NCI-H2196 (cell line): Measurements from ENCODE around the gene EEF1G.

Experiments used
- DNase-seq: peaks from one replicate; lab custom pipeline; 2025; ENCODE audit not compliant: unreplicated experiment; lab: John Stamatoyannopoulos, UW

Gene EEF1G

DNA sequence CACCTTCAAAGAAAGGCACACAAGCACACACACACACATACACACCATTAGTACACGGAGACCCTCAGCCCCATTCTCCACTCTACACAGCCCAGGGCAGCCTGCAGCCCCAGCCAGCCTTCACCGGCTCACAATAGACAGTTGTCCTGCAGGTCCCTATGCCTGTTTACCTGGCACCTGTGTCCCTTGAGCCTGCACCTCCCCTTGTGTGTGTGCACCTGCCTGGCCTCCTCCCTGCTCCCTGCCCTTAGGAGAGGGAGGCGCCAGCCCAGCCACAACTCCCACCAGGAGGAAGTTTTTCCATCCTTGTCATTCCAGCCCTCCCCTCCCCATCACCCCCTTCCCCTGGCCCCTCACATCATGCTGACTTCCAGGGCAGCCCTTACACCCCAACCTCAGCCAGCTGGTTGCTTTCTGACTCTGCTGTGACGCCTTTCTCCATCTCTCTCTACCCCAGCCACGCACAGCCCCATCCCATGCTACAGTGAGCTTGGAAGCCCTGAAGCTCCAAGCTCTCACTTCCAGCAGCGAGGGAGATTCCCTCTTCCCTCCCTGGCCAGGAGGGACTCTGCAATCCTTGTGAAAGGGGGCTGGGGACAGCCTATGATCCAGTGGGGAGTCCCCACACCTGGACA is 31.5 kb downstream of the EEF1G start:
- no peak for DNase-seq

DNA sequence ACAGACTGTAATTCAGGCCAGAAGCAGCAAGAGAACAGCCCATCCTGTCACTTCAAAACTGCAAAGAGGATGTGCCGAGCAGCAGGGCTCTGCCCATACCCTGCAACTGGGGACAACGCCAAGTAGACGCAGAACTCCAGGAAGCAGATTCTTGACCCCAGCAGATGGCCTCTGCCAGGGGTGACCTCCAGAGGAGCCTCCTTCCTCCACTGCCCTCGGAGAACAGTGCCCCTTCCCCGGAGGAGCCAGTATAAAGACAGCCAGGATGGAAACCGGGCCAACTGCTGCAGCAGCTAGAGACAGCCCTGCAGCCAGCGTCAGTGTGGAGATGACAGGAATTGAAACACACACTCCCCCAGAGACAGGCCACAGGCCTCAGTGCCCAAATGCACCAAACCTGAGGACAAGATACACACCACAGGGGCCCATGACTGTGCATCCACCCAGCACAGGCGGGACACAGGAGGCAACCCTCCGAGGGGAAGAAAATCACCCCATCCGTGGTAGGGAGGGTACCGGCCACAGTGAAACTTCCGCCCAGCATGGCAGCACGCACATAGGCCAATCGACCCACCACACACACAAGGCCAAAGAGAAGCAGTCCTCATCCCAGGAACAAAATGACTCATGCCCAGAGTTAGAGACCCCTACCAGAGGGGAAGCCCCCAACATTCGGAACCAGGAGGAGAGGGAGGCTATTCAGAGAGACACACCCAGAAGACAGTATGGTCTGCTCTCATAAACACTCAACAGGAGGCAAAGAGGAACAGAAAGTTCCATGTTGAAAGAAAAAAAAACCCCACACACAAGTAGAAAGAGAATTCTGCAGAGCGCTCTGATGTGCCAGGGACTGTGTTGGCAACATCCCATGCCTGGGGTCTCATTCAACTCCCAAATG is 32.6 kb downstream of the EEF1G start:
- DNase-seq, result no peak

GRCh38 chr11:62539238-62539925 is 34.3 kb downstream of the EEF1G start:
- DNase-seq, result peak; percentile 41

DNA sequence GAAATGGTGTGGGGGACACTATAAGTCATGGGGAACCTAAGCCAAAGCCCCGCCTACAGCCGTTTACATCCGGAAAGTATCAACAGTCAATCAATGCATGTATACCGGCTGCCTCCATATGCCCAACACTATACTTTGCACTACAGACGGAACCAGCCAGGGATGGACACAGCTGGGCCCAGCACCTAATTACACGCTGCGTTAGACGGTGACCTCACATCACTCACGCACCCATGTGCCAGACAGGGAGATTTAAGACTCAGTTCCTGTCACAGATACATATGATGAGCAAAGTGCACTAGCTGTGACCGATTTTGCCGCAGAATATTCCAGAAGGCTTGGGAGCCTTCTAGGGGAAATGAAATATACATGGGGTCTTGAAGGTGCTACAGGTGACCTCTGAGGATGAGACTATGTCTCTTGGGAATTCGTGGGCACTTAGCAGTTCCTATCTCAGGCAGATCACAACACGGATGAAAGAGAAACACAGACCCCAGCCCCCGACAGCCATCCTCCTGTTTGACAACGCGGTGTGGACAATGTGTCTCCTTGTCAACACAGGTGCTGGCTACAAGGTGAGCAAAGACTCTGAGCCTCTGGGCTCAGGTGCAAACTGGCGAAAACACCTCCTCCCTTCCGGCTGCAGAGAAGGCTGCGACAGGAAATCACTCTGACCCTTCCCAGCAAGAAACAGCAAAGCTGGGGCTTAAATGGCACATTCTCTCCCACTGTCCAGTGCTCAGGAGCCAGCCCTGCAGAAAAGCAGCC is 35.0 kb downstream of the EEF1G start:
- peak; percentile 44 for DNase-seq

- no peak for DNase-seq
These were observed 37.3 kb downstream of the EEF1G start for GRCh38 chr11:62536301-62536957.

- DNase-seq, result no peak
These were observed 37.9 kb downstream of the EEF1G start for GRCh38 chr11:62535802-62536201.

DNA sequence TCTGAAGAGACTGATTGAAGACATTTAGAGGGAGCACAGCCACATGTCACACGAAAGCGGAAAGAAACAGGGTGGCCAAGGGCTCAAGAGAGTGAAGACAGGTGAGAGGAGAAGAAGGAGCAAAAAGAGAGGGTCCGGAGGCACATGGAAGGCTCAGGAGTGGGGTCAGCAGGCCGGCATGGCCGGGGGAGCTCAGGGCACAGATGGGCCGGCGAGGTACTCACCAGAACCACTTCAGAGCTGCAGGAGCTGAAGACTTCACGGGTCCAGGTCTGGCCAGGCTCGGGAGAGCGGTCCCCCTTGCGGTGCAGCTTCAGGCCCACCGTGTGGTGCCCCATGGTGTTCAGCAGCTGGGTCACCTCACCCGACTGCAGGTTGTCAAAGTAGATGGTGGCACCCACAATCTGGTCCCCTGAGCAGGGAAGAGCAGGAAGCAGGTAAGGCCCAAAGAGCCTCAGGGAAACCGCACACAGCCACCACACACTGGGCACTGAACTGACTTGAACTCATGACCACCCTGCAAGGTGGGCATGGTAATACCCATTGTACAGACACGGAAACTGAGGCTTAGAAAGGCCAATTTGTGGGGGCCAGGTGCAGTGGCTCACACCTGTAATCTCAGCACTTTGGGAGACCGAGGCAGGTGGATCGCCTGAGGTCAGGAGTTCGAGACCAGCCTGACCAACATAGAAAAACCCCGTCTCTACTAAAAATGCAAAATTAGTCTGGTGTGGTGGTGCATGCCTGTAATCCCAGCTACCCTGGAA is 38.7 kb downstream of the EEF1G start:
- no peak for DNase-seq

DNA sequence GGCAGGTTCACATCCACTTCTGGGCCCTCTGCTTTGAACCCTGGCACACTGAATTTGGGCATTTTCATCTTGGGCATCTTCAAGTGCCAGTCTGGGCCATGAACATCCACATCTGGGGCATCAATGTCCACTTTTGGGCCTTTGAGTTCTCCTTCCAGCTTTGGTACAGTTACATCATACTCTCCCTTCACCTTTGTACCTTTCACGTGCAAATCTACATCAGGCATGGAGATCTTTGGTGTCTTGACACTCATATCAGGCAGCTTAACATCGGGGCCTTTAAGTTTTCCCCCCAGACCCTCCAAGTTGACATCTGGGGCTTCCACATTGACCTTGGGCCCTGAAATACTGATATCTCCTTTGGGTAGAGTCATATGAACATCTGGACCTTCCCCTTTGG is 41.6 kb downstream of the EEF1G start:
- no peak for DNase-seq

- no peak for DNase-seq
These were observed 56.8 kb downstream of the EEF1G start for GRCh38 chr11:62516736-62517371.

- no peak for DNase-seq
These were observed 59.5 kb downstream of the EEF1G start for GRCh38 chr11:62514151-62514550.

- no peak for DNase-seq
These were observed 60.1 kb downstream of the EEF1G start for GRCh38 chr11:62513626-62514025.

- no peak for DNase-seq
These were observed 60.7 kb downstream of the EEF1G start for GRCh38 chr11:62512961-62513360.
